ENCODE measurements around the gene NEU4.

NEU4 gene

GRCh38 chr2:241835611-241836010 is 26.6 kb downstream of the NEU4 start:
- no peak for DNase-seq (ENCODE audit: low read depth)

- no peak for DNase-seq (ENCODE audit: low read depth)
These were observed 27.3 kb downstream of the NEU4 start for GRCh38 chr2:241836292-241836691.

GRCh38 chr2:241837197-241837965 is 28.4 kb downstream of the NEU4 start:
- DNase-seq (ENCODE audit: low read depth), result no peak

- DNase-seq (ENCODE audit: low read depth), result no peak
These were observed 32.4 kb downstream of the NEU4 start for GRCh38 chr2:241841181-241842066.

- no peak for DNase-seq (ENCODE audit: low read depth)
These were observed 33.0 kb downstream of the NEU4 start for GRCh38 chr2:241842067-241842415.

- no peak for DNase-seq (ENCODE audit: low read depth)
These were observed 33.7 kb downstream of the NEU4 start for GRCh38 chr2:241842620-241843211.

GRCh38 chr2:241843321-241844065 is 34.5 kb downstream of the NEU4 start:
- no peak for DNase-seq (ENCODE audit: low read depth)

- DNase-seq (ENCODE audit: low read depth), result peak; percentile 70
These were observed 35.2 kb downstream of the NEU4 start for GRCh38 chr2:241844066-241844728.

GRCh38 chr2:241844831-241845578 is 36.0 kb downstream of the NEU4 start:
- no peak for DNase-seq (ENCODE audit: low read depth)

- DNase-seq (ENCODE audit: low read depth), result no peak
These were observed 37.4 kb downstream of the NEU4 start for GRCh38 chr2:241846406-241846805.

GRCh38 chr2:241848761-241849615 is 40.0 kb downstream of the NEU4 start:
- DNase-seq (ENCODE audit: low read depth), result no peak

- DNase-seq (ENCODE audit: low read depth), result no peak
These were observed 40.9 kb downstream of the NEU4 start for GRCh38 chr2:241849616-241850543.

- DNase-seq (ENCODE audit: low read depth), result no peak
These were observed 41.7 kb downstream of the NEU4 start for GRCh38 chr2:241850544-241851324.

GRCh38 chr2:241851325-241852115 is 42.5 kb downstream of the NEU4 start:
- no peak for DNase-seq (ENCODE audit: low read depth)

GRCh38 chr2:241852116-241852980 is 43.4 kb downstream of the NEU4 start:
- DNase-seq (ENCODE audit: low read depth), result no peak

GRCh38 chr2:241852981-241853631 is 44.1 kb downstream of the NEU4 start:
- no peak for DNase-seq (ENCODE audit: low read depth)

Measured in activated T-helper 1 cell treated with Interleukin-2 at 50 U/mL for 16 hours (primary cell).